ENCODE measurements around the gene TEK.

Gene TEK

DNA sequence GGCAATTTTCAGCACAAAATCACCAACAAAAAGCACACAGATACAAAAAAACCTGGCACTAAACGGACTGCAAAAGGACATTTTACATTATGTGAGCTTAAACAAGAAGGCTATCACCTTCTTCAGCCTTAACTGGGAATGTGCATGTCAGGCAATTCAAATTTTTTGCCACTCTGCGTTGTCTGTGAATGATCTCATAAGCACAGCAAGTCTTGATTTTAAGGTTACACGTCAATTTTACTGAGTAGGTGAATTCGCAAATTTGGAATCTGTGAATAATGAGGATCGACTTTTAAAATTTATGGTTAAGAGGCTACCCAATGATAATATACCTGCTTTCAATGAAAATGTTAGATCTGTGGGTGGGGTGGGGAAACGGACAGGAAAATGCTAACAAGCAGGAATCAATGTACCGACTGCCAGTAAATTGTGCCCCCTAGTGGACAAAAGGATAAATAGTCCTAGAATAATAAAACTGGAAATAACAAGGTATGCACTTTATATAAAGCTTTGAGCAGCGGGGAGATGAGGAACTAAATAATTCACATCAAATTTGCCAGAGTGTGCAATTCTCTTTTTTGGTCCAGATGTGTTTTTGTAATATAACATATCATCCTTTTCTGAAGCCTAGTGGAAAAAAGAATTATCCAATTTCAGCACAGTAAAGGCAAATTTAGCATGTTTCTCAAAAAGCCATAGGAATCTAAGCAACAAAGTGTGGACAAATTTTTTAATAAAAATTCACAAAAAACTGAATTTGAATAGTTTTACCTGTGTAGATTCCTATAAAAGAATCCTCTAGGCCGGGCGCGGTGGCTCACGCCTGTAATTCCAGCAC lies 167.4 kb downstream of the TEK start:
- TF ChIP-seq, protein P1, sequence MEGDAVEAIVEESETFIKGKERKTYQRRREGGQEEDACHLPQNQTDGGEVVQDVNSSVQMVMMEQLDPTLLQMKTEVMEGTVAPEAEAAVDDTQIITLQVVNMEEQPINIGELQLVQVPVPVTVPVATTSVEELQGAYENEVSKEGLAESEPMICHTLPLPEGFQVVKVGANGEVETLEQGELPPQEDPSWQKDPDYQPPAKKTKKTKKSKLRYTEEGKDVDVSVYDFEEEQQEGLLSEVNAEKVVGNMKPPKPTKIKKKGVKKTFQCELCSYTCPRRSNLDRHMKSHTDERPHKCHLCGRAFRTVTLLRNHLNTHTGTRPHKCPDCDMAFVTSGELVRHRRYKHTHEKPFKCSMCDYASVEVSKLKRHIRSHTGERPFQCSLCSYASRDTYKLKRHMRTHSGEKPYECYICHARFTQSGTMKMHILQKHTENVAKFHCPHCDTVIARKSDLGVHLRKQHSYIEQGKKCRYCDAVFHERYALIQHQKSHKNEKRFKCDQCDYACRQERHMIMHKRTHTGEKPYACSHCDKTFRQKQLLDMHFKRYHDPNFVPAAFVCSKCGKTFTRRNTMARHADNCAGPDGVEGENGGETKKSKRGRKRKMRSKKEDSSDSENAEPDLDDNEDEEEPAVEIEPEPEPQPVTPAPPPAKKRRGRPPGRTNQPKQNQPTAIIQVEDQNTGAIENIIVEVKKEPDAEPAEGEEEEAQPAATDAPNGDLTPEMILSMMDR (conservative IDR thresholded peaks at IDR 0.05; ENCODE audit: low read depth, low read length) = peak; percentile 70
- DNase-seq (ENCODE audit: low read depth) = peak; percentile 78
- no peak overlapping the region for H3K4me3 ChIP-seq (ENCODE audit: low read depth, low read length)

DNA sequence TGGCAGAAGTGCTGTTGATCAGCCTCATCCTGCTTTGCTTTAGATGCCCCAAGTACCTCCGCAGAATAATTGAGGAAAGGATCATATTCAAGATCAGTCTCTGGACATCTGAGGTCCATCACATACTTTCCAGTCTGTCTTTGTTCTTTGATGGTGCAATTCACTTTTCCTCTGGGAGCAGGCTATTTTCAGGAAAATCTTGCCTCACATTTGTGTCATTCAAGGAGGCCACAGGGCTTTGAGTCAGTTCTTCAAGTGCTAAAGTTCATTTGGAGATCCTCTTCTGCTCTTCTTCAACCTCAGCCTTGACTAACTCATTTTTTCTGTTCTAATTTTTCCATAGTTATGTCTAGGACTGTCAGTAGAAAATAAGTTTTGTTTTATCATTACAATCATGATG lies 169.3 kb downstream of the TEK start:
- TF ChIP-seq, protein P1 (conservative IDR thresholded peaks at IDR 0.05; ENCODE audit: low read depth, low read length) = no peak
- DNase-seq (ENCODE audit: low read depth) = no peak
- no peak overlapping the region for H3K4me3 ChIP-seq (ENCODE audit: low read depth, low read length)

DNA sequence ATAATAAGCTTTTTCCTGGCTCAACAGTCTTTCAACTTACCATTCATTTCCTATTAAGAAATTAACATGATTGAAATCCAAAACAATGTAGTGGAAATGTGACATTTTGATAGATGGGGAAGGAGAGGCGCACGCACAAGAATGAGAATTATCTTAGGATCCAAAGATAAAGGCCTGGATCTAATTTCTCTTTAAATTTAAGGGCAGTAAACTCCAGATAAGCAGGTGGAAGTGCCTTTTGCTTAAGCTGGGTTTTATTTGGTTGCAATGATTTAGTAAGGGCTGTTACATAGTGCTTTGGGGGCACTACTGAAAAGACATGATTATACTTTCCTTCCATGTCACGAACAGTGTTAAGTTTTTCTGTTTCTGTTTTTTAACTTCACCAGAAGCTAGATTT lies 170.6 kb downstream of the TEK start:
- no peak overlapping the region for H3K4me3 ChIP-seq (ENCODE audit: low read depth, low read length)
- DNase-seq (ENCODE audit: low read depth) = no peak
- TF ChIP-seq, protein P1 (conservative IDR thresholded peaks at IDR 0.05; ENCODE audit: low read depth, low read length) = no peak

Measured in choroid plexus epithelial cell (primary cell).